HG02763 (cell line): Measurements from ENCODE around the gene CAPN9.

Experiments
- ATAC-seq: cut with Tn5 transposase; IDR thresholded peaks from one replicate; pipeline ENCODE4 v1.9.1; 2021; ENCODE audit warnings: mild to moderate bottlenecking, moderate library complexity; ENCODE audit not compliant: unreplicated experiment

Gene CAPN9

GRCh38 chr1:230794871-230795605 is 47.9 kb downstream of the CAPN9 start:
- no peak for ATAC-seq

GRCh38 chr1:230796626-230797025 is 49.4 kb downstream of the CAPN9 start:
- no peak for ATAC-seq

GRCh38 chr1:230797376-230797920 is 50.3 kb downstream of the CAPN9 start:
- ATAC-seq, result no peak

GRCh38 chr1:230797942-230798365 is 50.8 kb downstream of the CAPN9 start:
- ATAC-seq, result no peak

- ATAC-seq, result no peak
These were observed 51.3 kb downstream of the CAPN9 start for GRCh38 chr1:230798491-230798890.

GRCh38 chr1:230800891-230801840 is 54.0 kb downstream of the CAPN9 start:
- ATAC-seq, result no peak

GRCh38 chr1:230804396-230804795 is 57.2 kb downstream of the CAPN9 start:
- no peak for ATAC-seq

- no peak for ATAC-seq
These were observed 59.4 kb downstream of the CAPN9 start for GRCh38 chr1:230806552-230806951.

- ATAC-seq, result no peak
These were observed 59.8 kb downstream of the CAPN9 start for GRCh38 chr1:230807029-230807428.

GRCh38 chr1:230807561-230808280 is 60.5 kb downstream of the CAPN9 start:
- ATAC-seq, result no peak

- ATAC-seq, result no peak
These were observed 61.2 kb downstream of the CAPN9 start for GRCh38 chr1:230808281-230808872.

GRCh38 chr1:230809256-230809990 is 62.2 kb downstream of the CAPN9 start:
- ATAC-seq, result no peak

GRCh38 chr1:230812568-230812967 is 65.4 kb downstream of the CAPN9 start:
- ATAC-seq, result no peak

GRCh38 chr1:230814949-230815692 is 67.9 kb downstream of the CAPN9 start:
- ATAC-seq, result no peak

GRCh38 chr1:230816018-230816417 is 68.8 kb downstream of the CAPN9 start:
- ATAC-seq, result no peak

GRCh38 chr1:230818367-230818766 is 71.2 kb downstream of the CAPN9 start:
- ATAC-seq, result no peak

GRCh38 chr1:230818901-230819300 is 71.7 kb downstream of the CAPN9 start:
- ATAC-seq, result no peak

- no peak for ATAC-seq
These were observed 72.8 kb downstream of the CAPN9 start for GRCh38 chr1:230819976-230820375.

- no peak for ATAC-seq
These were observed 73.4 kb downstream of the CAPN9 start for GRCh38 chr1:230820568-230820967.
